GM18907 (cell line): ENCODE data around the gene KCNIP1.

Source experiments
- ATAC-seq: cut with Tn5 transposase; IDR thresholded peaks from one replicate; pipeline ENCODE4 v1.9.1; 2021; ENCODE audit warnings: mild to moderate bottlenecking, moderate library complexity; ENCODE audit not compliant: unreplicated experiment

The KCNIP1 gene

DNA sequence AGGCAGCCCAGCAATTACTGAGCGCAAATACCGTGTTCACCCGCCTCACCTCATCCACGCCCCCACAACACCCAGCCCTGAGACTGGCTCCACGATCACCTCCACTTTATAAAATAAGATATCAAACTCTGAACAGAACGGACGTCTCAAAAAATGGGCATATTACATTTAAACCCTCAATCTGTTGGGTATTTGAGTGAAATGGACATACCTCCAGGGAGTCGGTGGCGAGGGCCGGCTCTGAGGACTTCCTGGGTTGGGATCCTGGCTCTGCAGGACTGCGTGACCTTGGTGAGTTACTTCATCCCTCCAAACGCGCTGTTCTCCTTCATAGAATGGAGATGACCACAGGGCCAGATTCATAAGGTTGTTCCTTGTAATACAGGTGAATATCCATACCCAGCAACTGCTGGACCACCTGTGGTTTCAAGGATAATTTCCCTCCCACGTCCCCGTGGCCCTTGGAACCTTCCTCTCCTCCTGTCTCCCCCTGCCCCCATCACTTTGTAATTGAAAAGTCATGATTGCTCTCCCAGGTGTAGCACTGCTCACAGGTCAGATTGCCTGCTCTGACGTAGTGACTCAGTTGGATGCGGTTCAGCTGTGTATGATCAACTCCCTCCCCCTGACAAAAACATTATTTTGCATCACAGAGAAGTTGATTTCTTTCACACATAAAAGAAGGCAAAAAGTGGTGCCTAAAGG lies 135.6 kb downstream of the KCNIP1 start:
- no peak for ATAC-seq

DNA sequence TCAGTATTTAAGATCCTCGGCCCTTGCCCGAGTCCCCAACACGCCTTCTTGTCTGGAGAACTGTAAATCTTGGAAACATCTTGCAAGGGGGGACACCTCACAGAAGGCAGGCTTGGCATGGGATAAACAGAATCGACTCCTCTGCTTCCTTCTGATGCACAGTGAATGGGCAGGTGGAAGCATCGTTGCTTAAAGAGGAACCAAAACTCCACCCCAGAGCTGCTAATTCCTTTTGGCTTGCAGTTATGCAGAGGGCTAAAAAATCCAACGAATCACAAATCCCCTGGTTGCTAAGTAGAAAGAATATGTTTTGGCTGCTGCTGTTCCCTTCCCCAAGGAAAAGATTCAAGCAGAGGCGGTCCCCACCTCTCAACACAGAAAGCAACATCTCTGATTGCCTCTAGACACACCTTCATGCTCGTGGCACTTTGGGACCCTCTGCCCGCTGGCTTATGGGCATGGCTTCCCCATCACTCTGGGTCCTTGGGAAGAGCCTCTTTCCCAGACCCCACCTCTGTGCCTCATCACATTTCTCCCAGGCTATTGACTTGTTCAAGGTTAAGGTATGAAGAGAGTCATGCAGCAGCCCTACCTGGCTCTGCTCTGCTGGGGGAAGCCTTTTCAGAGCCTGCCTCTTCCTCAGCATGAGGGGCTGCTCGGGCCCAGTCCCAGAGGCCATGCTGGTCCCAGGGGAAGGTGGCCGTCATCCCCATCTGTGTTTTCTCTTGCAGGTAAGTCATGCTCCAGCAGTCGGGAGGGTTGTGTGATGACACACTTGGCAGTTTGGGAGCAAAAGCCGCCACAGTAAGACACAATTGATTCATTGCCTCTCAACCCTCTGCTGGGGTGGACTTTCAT lies 137.1 kb downstream of the KCNIP1 start:
- ATAC-seq: no peak

DNA sequence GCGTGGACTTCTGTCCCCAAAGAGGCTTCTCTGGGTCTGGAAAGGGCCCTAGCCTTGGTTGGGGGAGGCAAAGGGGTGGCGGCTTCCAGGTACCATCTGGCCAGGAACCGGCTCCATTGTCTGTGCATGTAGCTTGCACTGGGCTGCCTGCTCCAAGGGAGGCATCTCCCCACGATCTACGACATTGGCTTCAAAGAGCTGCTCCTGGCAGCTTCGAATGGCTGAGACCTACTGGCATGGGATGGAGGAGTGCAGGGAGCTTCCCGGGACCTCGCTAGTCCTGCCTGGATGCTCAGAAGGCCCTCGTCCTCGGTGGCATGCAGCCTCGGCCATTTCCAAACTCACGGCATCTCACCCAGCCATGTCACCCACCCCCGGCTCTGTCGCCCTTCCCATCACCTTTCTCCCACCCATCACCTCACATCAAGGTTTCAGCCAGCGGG lies 137.8 kb downstream of the KCNIP1 start:
- ATAC-seq: no peak

DNA sequence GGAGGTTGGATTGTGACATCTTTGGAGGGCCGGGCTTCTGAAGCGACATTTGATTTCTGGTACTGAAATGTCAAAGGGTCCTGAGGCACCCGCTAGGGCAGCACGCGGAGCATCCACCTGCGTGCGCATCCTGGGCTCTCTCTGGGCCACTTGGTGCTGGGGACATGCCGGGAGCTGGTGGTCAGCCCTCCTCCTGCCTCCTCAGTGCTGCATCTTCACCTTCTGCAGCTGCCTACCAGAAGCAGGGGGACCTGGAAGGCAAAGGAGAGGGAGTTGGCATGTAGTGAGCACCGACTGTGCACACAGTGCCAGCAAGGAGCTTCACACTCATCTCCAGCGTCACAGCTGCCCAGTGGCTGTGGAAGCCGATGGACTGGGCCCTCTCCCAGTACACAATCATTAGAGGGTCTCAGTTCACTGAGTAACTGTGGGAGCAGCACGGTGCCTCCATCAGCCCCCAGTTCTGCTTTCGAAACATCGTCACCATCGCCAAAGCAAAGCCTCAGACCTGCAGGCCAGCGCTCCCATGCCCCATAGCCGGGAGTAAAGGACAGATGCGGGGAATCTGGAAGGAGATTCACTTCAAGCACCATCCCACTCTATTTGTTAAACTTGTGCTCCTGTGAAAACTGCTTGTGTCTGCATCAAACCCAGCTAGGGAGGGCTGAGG lies 138.4 kb downstream of the KCNIP1 start:
- ATAC-seq: no peak

DNA sequence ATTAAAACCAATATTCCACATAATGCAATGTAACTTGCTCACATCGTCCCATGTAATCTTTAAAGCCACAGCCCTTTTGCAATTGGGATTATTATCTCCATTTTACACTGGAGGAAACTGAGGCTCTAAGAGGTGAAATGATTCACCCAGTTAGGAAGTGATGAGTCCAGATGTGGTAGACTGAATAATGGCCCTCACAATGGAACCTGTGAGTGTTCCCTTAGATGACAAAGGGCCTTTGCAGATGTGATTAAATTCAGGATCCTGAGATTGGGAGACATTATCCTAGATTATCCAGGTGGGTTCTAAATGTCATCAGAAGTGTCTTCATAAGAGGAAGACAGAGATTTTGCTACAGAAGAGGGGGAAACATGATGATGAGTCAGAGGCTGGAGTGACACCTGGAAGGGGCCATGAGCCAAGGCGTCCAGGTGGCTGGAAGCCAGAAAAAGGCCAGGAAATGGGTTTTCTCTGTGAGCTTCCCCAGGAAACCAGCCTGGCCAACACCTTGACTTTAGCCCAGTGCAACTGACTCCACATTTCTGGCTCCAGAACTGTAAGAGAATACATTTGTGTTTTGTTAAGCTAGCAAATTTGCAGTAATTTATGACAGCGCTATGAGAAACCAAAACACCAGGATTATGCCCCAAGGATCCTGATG lies 139.1 kb downstream of the KCNIP1 start:
- no peak for ATAC-seq

GRCh38 chr5:170643591-170643990 lies 139.8 kb downstream of the KCNIP1 start:
- ATAC-seq: no peak

GRCh38 chr5:170644501-170644900 lies 140.7 kb downstream of the KCNIP1 start:
- no peak for ATAC-seq

GRCh38 chr5:170648541-170648940 lies 144.7 kb downstream of the KCNIP1 start:
- ATAC-seq: no peak

DNA sequence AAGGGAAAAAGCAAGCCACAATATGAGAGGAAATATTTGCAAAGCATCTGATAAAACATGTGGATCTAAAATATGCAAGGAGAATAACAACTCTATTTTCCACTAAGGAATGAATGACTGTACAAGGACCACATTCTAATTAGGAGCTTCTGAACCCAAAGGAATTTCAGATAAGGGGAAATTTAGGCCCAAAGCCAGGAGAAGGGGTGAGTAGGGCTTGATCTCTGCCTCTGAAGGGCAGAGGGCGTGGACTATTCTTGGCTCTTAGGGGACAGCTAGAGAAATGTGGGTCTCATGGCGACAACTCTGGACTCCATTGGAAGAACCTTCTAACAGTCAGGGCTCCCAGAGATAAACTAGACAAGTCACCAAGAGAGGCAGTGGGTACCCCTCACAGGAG lies 147.0 kb downstream of the KCNIP1 start:
- ATAC-seq: no peak

GRCh38 chr5:170651604-170652277 lies 147.9 kb downstream of the KCNIP1 start:
- no peak for ATAC-seq

DNA sequence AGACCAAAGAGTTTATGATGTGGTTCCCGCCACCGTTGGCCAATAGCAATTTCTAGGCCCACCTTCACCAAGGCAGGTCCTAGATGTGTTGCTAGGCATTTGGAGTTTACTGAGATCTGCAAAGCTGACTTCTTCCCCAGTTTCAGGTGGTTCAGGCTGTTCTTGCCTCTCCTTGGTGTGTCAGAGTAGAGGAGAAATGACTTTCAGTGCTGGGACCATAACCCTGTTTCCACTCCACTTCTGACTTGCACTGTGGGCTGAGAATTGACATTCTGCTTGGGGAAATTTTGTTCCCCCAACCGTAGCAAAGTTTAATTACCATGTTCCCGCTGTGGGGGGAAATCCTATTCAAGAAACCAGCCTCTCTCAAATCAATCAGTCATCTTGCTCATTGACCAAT lies 151.7 kb downstream of the KCNIP1 start:
- ATAC-seq: no peak

- ATAC-seq: no peak
These were observed 152.1 kb downstream of the KCNIP1 start for GRCh38 chr5:170655920-170656319.

GRCh38 chr5:170656346-170656745 lies 152.5 kb downstream of the KCNIP1 start:
- ATAC-seq: no peak

DNA sequence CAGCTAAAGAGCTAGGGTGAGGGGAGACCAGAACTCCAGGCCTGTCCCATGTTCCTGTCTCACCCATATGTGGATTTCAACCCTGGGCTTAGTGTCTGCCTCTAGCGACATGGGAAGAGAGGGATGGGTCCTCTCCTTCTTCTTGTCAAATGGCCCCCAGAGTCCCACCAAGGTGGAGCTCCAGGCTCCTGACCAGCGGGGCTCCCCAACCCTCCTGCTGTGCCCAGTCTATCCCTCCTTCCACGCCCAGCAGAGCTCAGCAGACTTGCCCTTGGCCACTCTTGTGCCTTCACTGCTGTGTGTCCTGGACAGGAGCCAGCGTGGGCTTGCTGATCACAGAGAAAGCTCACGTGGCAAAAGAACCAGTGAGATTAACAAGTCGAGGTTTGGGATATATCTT lies 156.7 kb downstream of the KCNIP1 start:
- ATAC-seq: no peak

DNA sequence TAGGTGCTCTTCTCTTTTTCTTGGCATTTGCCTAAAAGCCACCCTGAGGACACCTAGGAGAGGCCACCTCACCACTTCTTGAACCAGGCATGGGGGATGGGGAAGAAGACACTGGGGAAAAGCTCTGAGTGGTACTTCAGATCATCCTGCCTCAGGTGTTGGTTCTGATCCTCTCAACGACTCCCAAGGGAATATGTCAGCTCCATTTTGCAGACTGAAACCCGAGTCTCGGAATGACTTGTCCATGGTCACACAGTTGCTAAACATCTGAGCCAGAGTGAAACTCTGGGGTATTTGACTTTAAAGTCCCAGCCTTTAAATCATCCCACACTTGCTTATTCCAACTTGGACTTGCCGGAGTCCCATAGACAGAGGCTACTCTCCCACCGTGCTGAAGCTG lies 159.1 kb downstream of the KCNIP1 start:
- no peak for ATAC-seq

DNA sequence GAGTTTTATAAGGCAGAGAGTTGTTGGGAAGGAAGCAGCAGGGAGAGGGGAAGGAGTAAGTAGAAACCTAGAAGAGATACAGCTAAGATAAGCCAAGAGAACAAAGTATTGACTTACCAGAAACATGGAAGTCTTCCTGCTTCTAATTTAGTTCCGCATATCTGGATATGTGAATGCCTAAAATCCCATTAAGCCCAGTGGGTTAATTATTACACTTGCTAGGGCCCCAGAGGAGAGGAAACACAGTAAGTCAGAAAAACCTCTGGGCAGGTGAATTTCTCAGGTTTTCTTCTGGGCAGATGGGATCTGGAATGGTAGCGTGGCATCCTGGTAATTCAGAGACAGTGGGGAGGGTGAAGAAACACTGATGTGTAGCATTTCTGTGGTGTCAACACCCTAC lies 175.0 kb downstream of the KCNIP1 start:
- no peak for ATAC-seq

- peak; percentile 85 for ATAC-seq
These were observed 177.2 kb downstream of the KCNIP1 start for GRCh38 chr5:170681013-170681433.

DNA sequence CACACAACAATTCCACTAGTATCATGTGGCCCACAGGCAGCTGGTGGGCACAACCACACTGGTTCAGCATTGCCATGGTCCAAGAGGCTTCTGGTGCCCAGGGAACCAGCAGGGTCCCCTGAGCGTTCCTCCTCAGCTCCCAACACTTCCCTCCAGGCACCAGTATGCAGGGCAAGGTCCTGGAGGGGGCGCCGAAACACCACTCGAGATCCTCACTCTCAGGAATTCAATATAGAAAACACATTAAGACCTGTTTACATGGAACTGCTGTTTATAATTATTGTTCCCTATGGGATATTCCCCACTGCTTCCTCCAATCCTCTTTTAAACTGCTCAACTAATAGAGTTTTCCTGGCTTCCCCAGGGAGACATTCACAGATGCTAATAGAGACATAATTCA lies 187.8 kb downstream of the KCNIP1 start:
- ATAC-seq: no peak

DNA sequence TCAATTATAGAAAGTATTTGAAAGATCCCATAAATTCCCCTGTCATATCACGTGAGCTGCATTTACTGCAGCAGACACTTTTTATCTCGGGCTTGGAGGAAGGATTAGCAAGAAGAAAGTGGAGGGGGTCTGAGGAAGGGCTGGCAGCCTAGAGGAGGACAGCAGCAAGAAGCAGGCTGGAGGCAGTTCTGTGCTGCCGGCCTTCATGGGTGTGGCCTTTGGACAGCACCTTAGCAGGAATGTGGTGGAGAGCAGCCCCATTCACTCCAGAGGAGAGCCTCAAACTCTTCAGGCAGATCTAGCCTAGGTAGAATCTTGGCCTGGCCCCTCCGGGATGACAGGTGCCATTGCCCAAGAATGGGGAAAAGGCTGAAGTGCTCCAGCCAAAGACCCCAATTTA lies 189.9 kb downstream of the KCNIP1 start:
- no peak for ATAC-seq

DNA sequence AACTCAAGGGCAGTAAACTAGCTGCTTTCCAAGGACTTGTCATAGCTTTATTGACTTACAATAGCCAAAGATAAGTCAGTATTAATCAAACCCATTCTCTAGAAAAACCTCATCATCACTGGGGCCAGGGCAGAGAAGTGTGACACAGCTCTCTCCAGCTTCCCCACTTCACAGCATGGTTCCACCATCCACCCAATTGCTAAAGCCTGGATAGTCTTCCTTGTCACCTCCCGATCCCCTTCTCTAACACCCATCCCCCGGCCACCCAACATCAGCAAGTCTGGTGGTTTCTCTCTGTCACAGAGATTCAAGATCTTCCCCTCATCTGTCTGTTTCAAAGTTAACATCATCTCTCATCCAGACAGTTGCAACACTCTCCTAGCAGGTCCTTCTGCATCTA lies 191.1 kb downstream of the KCNIP1 start:
- no peak for ATAC-seq

- no peak for ATAC-seq
These were observed 193.2 kb downstream of the KCNIP1 start for GRCh38 chr5:170697031-170697430.
